SJCRH30 (cell line): ENCODE data around the gene HSPG2. TPM values are rescaled to one million over a fixed set of nuclear protein-coding genes. Genes with fewer than 3 reads are reported as not detected.
"Not testable (repeated sequence)": the region's sequence is repeated elsewhere in the genome, so short reads cannot be mapped to it uniquely, and the experiment has no call there.

ENCODE experiments used
- DNase-seq, 2 experiments: peaks; one replicate each; pipeline ENCODE4 v3.0.0-alpha.2; 2015 to 2020
- H3K27ac ChIP-seq: fragments of 250-450 bp; sonication (Bioruptor Pico); 2 replicates; pipeline ENCODE4 v1.5.1; 2020; ENCODE audit warnings: mild to moderate bottlenecking, moderate library complexity
- H3K27me3 ChIP-seq: fragments of 250-450 bp; sonication (Bioruptor Pico); 2 replicates; pipeline ENCODE4 v1.5.1; 2020; ENCODE audit warnings: mild to moderate bottlenecking, moderate library complexity
- H3K36me3 ChIP-seq: fragments of 250-450 bp; sonication (Bioruptor Pico); 2 replicates; pipeline ENCODE4 v1.5.1; 2020; ENCODE audit warnings: mild to moderate bottlenecking, moderate library complexity
- H3K4me1 ChIP-seq: fragments of 250-450 bp; sonication (Bioruptor Pico); 2 replicates; pipeline ENCODE4 v1.5.1; 2020; ENCODE audit warnings: mild to moderate bottlenecking, moderate library complexity
- H3K4me3 ChIP-seq: fragments of 250-450 bp; sonication (Bioruptor Pico); 2 replicates; pipeline ENCODE4 v1.5.1; 2020; ENCODE audit warnings: mild to moderate bottlenecking, moderate library complexity
- H3K9me3 ChIP-seq: fragments of 250-450 bp; sonication (Bioruptor Pico); replicated peaks from 2 replicates; pipeline ENCODE4 v1.5.1; 2020; ENCODE audit warnings: mild to moderate bottlenecking, moderate library complexity
- total RNA-seq: library from RNA; depleted of rRNA; stranded (reverse); fragments of >200 nt; shearing (Covaris generic); gene quantifications from 2 replicates; pipeline ENCODE4 v1.2.3, GENCODE V29; 2014

Gene HSPG2
- total RNA-seq, 1 experiment from 2014 or later, result 84.0 TPM

- Histone ChIP-seq H3K27ac (peak overlapping the region; percentile 22), H3K4me1 (peaks cover 57% of the 10 kb centered on the region)
- H3K27me3 ChIP-seq, H3K9me3 ChIP-seq, H3K4me3 ChIP-seq, H3K36me3 ChIP-seq: not testable (repeated sequence)
- peak; percentile 63 to 64 for DNase-seq
Observed at GRCh38 chr1:21942959-21943640, 6.0 kb upstream of the HSPG2 start.

- peaks cover 63% of the 10 kb centered on the region for H3K4me1 ChIP-seq
- no peak overlapping the region for H3K4me3 ChIP-seq
- H3K36me3 ChIP-seq, result no peaks in the 10 kb centered on the region
- H3K27me3 ChIP-seq, result no peaks in the 10 kb centered on the region
- H3K9me3 ChIP-seq, result no peaks in the 10 kb centered on the region
- H3K27ac ChIP-seq, result peak overlapping the region; percentile 22
- peak in 1 of 2 experiments; percentile 52 for DNase-seq
Observed at GRCh38 chr1:21942464-21942863, 5.4 kb upstream of the HSPG2 start.

GRCh38 chr1:21941370-21941769 is 4.3 kb upstream of the HSPG2 start:
- no peaks in the 10 kb centered on the region for H3K9me3 ChIP-seq
- no peak for DNase-seq
- H3K36me3 ChIP-seq, result no peaks in the 10 kb centered on the region
- H3K4me3 ChIP-seq, result no peak overlapping the region
- no peaks in the 10 kb centered on the region for H3K27me3 ChIP-seq
- H3K4me1 ChIP-seq, result peaks cover 63% of the 10 kb centered on the region
- no peak overlapping the region; the same call in 1 of the 2 replicates for H3K27ac ChIP-seq

GRCh38 chr1:21940492-21940891 is 3.4 kb upstream of the HSPG2 start:
- H3K36me3 ChIP-seq, result 0 out of 2 replicates have a peak, but pooled peaks cover 1% of the 10 kb centered on the region
- H3K4me3 ChIP-seq, result no peak overlapping the region
- no peaks in the 10 kb centered on the region for H3K27me3 ChIP-seq
- H3K9me3 ChIP-seq, result no peaks in the 10 kb centered on the region
- H3K4me1 ChIP-seq, result peaks cover 64% of the 10 kb centered on the region
- DNase-seq, result no peak
- peak overlapping the region; percentile 97 for H3K27ac ChIP-seq

GRCh38 chr1:21939650-21940374 is 2.7 kb upstream of the HSPG2 start:
- H3K9me3 ChIP-seq, result no peaks in the 10 kb centered on the region
- peaks cover 71% of the 10 kb centered on the region for H3K4me1 ChIP-seq
- peak overlapping the region; percentile 2; the same call in 1 of the 2 replicates for H3K4me3 ChIP-seq
- peak; percentile 100 for DNase-seq
- H3K27ac ChIP-seq, result peak overlapping the region; percentile 97
- H3K27me3 ChIP-seq, result no peaks in the 10 kb centered on the region
- H3K36me3 ChIP-seq, result peaks cover 7% of the 10 kb centered on the region; the same call in 1 of the 2 replicates

- no peaks in the 10 kb centered on the region for H3K27me3 ChIP-seq
- H3K4me3 ChIP-seq, result no peak overlapping the region
- H3K27ac ChIP-seq, result peak overlapping the region; percentile 97
- no peaks in the 10 kb centered on the region for H3K9me3 ChIP-seq
- peaks cover 7% of the 10 kb centered on the region; the same call in 1 of the 2 replicates for H3K36me3 ChIP-seq
- DNase-seq, result peak; percentile 49 to 69
- H3K4me1 ChIP-seq, result peaks cover 69% of the 10 kb centered on the region
Observed at GRCh38 chr1:21938732-21939538, 1.8 kb upstream of the HSPG2 start.

GRCh38 chr1:21937372-21938121 is 437 bp upstream of the HSPG2 start:
- DNase-seq, result peak; percentile 94 to 97
- Histone ChIP-seq H3K4me3 (peak overlapping the region; percentile 49), H3K27ac (peak overlapping the region; percentile 97), H3K36me3 (peaks cover 11% of the 10 kb centered on the region; the same call in 1 of the 2 replicates), H3K27me3 (no peaks in the 10 kb centered on the region), H3K9me3 (no peaks in the 10 kb centered on the region), H3K4me1 (peaks cover 68% of the 10 kb centered on the region)

- Histone ChIP-seq H3K27ac (peak overlapping the region; percentile 73), H3K4me1 (peaks cover 70% of the 10 kb centered on the region), H3K36me3 (peaks cover 15% of the 10 kb centered on the region; the same call in 1 of the 2 replicates), H3K9me3 (no peaks in the 10 kb centered on the region), H3K4me3 (peak overlapping the region; percentile 92), H3K27me3 (no peaks in the 10 kb centered on the region)
- peak in 1 of 2 experiments; percentile 55 for DNase-seq
Observed at GRCh38 chr1:21936366-21937031, 611 bp downstream of the HSPG2 start.

- DNase-seq, result no peak
- H3K9me3 ChIP-seq, result no peaks in the 10 kb centered on the region
- H3K4me3 ChIP-seq, result peak overlapping the region; percentile 92
- H3K27me3 ChIP-seq, result no peaks in the 10 kb centered on the region
- peaks cover 15% of the 10 kb centered on the region; the same call in 1 of the 2 replicates for H3K36me3 ChIP-seq
- peaks cover 72% of the 10 kb centered on the region for H3K4me1 ChIP-seq
- H3K27ac ChIP-seq, result peak overlapping the region; percentile 73
Observed at GRCh38 chr1:21935891-21936365, 1.2 kb downstream of the HSPG2 start.

GRCh38 chr1:21935393-21935804 is 1.7 kb downstream of the HSPG2 start:
- peaks cover 72% of the 10 kb centered on the region for H3K4me1 ChIP-seq
- peaks cover 18% of the 10 kb centered on the region for H3K36me3 ChIP-seq
- DNase-seq, result no peak

GRCh38 chr1:21933397-21934248 is 3.5 kb downstream of the HSPG2 start:
- no peaks in the 10 kb centered on the region for H3K9me3 ChIP-seq
- peak overlapping the region; percentile 23 for H3K4me3 ChIP-seq
- peaks cover 34% of the 10 kb centered on the region for H3K36me3 ChIP-seq
- H3K4me1 ChIP-seq, result peaks cover 62% of the 10 kb centered on the region
- peak overlapping the region; percentile 22 for H3K27ac ChIP-seq
- peak; percentile 70 to 75 for DNase-seq
- no peaks in the 10 kb centered on the region for H3K27me3 ChIP-seq

More at GRCh38 chr1:21935393-21935804, 1.7 kb downstream of the HSPG2 start:
- Histone ChIP-seq H3K27me3 (no peaks in the 10 kb centered on the region), H3K4me3 (peak overlapping the region; percentile 92), H3K27ac (peak overlapping the region; percentile 73; the same call in 1 of the 2 replicates), H3K9me3 (no peaks in the 10 kb centered on the region)

- H3K9me3 ChIP-seq, result no peaks in the 10 kb centered on the region
- no peak for DNase-seq
- peaks cover 46% of the 10 kb centered on the region for H3K36me3 ChIP-seq
- peak overlapping the region; percentile 59; the same call in 1 of the 2 replicates for H3K27ac ChIP-seq
- no peaks in the 10 kb centered on the region for H3K27me3 ChIP-seq
- no peak overlapping the region for H3K4me3 ChIP-seq
- peaks cover 60% of the 10 kb centered on the region for H3K4me1 ChIP-seq
Observed at GRCh38 chr1:21932127-21932526, 5.0 kb downstream of the HSPG2 start.
